ENCODE results near the gene EXOC4.

EXOC4 gene

DNA sequence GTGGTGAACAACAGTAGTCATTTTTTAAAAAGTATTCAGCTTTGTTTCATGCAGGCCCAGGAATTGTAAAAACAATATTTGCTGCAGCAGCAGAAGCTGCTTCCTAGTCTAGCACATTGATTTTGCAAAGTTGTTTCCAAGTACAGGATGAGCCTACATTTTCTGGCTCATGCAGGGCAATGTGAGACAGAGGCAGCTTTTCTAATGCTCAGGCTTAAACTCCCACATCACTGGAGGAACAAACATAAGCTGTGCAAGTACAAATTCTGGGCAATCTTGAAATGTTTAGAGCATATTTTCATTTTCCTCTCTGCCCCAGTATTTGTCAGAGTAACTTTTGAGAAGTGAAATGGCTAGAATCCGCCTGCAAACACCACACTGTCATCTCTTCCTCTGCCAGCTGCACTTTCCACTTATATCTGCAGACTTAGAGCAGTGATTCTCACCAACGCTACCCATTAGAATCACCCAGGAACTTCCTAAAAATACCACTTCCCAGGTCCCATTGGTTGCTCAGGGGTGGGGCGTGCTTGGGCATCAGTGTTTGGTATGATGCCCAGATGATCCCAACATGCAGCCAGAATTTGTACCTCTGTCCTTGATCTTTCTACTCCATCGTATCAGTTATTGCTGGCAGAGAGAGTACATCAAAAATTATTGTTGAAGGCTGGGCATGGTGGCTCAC, 570.1 kb downstream of the EXOC4 start:
- no peak for TF ChIP-seq ZFX (IDR thresholded peaks at IDR 0.05)
- TF ChIP-seq, protein P1, sequence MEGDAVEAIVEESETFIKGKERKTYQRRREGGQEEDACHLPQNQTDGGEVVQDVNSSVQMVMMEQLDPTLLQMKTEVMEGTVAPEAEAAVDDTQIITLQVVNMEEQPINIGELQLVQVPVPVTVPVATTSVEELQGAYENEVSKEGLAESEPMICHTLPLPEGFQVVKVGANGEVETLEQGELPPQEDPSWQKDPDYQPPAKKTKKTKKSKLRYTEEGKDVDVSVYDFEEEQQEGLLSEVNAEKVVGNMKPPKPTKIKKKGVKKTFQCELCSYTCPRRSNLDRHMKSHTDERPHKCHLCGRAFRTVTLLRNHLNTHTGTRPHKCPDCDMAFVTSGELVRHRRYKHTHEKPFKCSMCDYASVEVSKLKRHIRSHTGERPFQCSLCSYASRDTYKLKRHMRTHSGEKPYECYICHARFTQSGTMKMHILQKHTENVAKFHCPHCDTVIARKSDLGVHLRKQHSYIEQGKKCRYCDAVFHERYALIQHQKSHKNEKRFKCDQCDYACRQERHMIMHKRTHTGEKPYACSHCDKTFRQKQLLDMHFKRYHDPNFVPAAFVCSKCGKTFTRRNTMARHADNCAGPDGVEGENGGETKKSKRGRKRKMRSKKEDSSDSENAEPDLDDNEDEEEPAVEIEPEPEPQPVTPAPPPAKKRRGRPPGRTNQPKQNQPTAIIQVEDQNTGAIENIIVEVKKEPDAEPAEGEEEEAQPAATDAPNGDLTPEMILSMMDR (conservative IDR thresholded peaks at IDR 0.05), result no peak

DNA sequence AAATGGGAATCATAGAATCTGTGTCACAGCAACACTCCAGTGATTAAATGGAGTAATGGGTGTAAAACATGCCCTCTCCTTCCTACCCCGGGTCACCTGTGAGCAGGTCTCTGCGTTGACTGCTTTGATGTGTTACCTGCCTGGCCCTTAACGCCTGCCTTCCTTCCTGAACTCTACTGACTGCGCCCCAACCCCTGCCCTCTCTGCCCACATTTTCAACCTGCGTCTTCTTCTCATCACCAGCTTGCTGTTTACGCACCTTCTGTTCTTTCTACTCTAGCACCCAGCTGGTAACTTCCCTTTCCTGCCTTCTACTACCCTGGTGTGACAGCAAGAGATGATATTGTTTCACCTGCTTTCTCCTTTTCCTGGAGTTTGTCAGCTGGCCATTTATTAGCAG, 571.3 kb downstream of the EXOC4 start:
- no peak for TF ChIP-seq ZFX (IDR thresholded peaks at IDR 0.05)
- TF ChIP-seq, protein P1 (conservative IDR thresholded peaks at IDR 0.05), result no peak
- no peak overlapping the region for H3K27ac ChIP-seq

More for the DNA sequence above, 570.1 kb downstream of the EXOC4 start:
- H3K27ac ChIP-seq, result no peak overlapping the region

DNA sequence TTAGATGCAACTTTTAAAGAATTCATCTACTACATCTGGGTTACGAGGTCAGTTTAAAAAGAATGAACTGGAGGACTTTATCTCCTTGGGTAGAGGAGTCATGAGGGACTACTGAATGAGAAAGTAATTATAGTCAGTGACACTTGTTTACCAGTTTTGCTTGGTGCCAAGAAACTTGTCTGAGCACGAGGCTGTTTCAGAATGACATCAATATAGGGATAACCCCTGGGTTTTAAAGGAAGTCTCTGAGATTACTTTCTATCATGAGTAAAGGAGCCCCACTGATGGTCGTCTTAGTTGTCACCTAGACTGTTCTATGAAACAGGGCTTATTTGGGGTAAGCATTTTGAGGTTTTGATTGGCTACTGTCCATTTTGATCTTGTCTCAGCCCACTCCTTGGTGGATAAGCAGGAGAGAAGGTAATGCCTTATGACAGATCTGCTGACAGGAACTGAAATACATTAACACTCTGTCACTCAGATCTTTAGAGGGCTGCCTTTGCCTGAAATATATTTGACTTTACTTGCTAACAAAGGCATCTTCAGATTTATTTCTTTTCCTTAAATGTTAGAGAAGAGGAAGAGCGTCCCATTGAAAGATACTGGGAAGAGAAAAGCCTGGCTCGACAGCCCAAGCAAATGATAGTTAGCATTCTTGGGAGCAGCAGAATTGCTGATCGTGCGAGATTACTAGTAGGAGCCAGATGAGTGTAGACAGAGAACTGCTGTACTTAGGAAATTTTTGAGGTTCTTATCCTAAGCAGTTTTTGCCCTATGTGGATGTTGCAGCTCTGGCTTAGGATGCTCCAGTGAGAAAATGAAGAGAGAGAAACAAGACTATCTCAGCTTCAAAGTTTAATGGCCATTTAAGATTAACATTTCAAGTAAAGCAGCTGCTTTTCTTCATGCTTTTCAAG, 575.1 kb downstream of the EXOC4 start:
- no peak overlapping the region for H3K27ac ChIP-seq
- TF ChIP-seq, protein P1 (conservative IDR thresholded peaks at IDR 0.05), result no peak
- TF ChIP-seq ZFX (IDR thresholded peaks at IDR 0.05), result no peak

DNA sequence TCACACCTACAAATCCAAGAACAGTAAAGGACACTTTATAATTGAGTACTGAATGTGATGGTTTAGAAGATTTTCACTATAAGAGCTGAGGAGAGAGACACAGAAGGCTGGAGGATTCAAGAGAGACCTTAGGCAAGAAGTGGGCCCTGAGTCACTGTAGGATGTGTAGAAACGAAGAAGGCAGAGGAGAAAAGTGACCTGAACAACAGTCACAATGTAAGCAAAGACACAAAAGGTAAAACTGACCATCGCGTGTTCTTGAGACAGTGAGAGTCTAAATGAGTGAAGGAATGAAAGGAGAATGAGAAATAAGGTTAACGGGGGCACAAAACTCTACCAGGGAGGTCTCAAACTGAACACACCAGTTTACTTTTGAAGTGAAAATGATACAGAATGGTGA, 576.0 kb downstream of the EXOC4 start:
- no peak overlapping the region for H3K27ac ChIP-seq

DNA sequence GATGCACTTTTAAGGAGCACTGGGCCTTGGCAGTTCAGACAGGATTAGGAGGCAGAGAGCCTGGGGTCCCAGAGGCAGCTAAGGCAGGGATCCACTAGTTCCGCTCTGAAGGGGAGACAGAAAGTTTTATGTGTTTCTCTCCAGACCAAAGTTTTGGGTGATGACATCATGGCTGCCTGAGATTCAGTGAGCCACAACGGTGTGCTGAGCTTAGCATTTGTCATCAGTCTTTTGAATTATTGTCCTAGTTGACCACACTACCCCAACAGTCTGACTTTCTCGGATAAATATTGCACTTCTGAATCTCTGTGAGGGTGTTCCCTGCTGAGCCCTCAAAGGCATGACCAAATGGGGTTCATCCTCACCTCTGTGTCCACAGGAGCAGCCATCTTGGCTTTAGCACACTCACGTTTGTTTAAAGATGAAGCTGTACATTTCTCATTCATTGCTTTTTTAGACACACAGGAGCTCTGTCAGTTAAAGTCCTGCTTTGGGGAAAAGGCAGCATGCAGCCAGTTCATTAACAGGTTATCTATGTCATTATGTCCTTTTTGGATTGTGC, 576.5 kb downstream of the EXOC4 start:
- H3K27ac ChIP-seq, result no peak overlapping the region
- TF ChIP-seq ZFX (IDR thresholded peaks at IDR 0.05), result no peak
- TF ChIP-seq, protein P1 (conservative IDR thresholded peaks at IDR 0.05), result no peak

More for the DNA sequence above, 576.0 kb downstream of the EXOC4 start:
- no peak for TF ChIP-seq ZFX (IDR thresholded peaks at IDR 0.05)
- TF ChIP-seq, protein P1 (conservative IDR thresholded peaks at IDR 0.05), result no peak

DNA sequence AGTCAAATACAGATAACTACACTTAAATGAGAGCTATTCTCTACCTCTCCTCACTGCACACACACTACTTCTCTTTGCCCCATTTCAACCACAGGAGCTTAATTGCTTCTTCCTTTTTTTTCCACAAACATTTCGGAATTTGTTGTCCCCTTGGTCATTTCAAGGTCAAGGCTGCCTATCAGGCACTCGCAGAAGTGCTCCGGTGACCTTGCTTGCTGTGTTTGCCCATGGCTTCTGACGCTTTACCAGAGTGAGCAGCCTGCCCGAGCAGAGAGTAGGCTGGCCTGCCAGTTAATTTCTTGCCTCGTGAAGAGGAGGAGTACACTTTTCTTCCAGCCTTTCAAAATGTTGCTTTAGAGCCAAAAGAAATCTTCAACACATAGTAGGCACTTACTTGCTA, 577.2 kb downstream of the EXOC4 start:
- H3K27ac ChIP-seq, result no peak overlapping the region
- TF ChIP-seq ZFX (IDR thresholded peaks at IDR 0.05), result no peak
- TF ChIP-seq, protein P1 (conservative IDR thresholded peaks at IDR 0.05), result no peak

DNA sequence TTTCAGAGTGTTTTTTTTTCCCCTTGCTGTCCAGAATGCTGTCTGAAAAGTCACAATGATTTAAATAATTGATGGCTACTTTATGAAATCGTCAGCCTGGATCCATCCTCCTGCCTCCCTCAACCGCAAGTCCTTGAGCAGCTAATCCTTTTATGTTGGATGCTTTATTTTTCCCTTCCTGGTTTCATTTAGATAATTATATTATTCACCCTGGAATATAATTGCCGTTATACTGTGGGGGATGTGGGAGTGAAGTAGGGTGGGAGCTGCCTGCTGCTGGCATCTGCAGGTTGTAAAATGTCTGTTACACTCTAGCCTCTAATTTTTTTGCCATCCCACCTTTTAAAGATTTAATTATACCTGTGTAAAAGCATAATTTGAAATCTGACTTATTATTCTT, 583.8 kb downstream of the EXOC4 start:
- TF ChIP-seq ZFX (IDR thresholded peaks at IDR 0.05), result no peak
- TF ChIP-seq, protein P1 (conservative IDR thresholded peaks at IDR 0.05), result no peak
- no peak overlapping the region for H3K27ac ChIP-seq
